ENCODE results near the gene ESYT3. TPM values are rescaled to one million over a fixed set of nuclear protein-coding genes. Genes with fewer than 3 reads are reported as not detected.
"Not testable (repeated sequence)": the region's sequence is repeated elsewhere in the genome, so short reads cannot be mapped to it uniquely, and the experiment has no call there.

Gene ESYT3
- total RNA-seq, 1 experiment from 2014 or later = 5.6 TPM

- H3K27me3 ChIP-seq (ENCODE audit: control insufficient read depth, insufficient read depth, low read length) = no peaks in the 10 kb centered on the region
- H3K36me3 ChIP-seq (replicated peaks; ENCODE audit: control insufficient read depth, insufficient read depth, low read length) = no peaks in the 10 kb centered on the region; the same call in none of the 2 replicates
- H3K4me3 ChIP-seq (ENCODE audit: insufficient read depth, low read depth, low read length) = no peak overlapping the region
- DNase-seq = no peak
Measured at GRCh38 chr3:138494607-138494929, 60.2 kb downstream of the ESYT3 start.

- H3K27me3 ChIP-seq (ENCODE audit: control insufficient read depth, insufficient read depth, low read length); H3K36me3 ChIP-seq (replicated peaks; ENCODE audit: control insufficient read depth, insufficient read depth, low read length); H3K4me3 ChIP-seq (ENCODE audit: insufficient read depth, low read depth, low read length); DNase-seq: not testable (repeated sequence)
Measured at GRCh38 chr3:138495638-138496037, 61.2 kb downstream of the ESYT3 start.

GRCh38 chr3:138496436-138496835, 62.0 kb downstream of the ESYT3 start:
- DNase-seq = peak; percentile 44
- Histone ChIP-seq H3K36me3 (replicated peaks; ENCODE audit: control insufficient read depth, insufficient read depth, low read length) (no peaks in the 10 kb centered on the region; the same call in none of the 2 replicates), H3K4me3 (ENCODE audit: insufficient read depth, low read depth, low read length) (no peak overlapping the region), H3K27me3 (ENCODE audit: control insufficient read depth, insufficient read depth, low read length) (no peaks in the 10 kb centered on the region)

GRCh38 chr3:138497021-138497420, 62.6 kb downstream of the ESYT3 start:
- no peak for DNase-seq
- Histone ChIP-seq H3K36me3 (replicated peaks; ENCODE audit: control insufficient read depth, insufficient read depth, low read length) (no peaks in the 10 kb centered on the region; the same call in none of the 2 replicates), H3K27me3 (ENCODE audit: control insufficient read depth, insufficient read depth, low read length) (no peaks in the 10 kb centered on the region), H3K4me3 (ENCODE audit: insufficient read depth, low read depth, low read length) (no peak overlapping the region)

GRCh38 chr3:138497851-138498250, 63.4 kb downstream of the ESYT3 start:
- DNase-seq = no peak
- no peak overlapping the region for H3K4me3 ChIP-seq (ENCODE audit: insufficient read depth, low read depth, low read length)
- no peaks in the 10 kb centered on the region; the same call in none of the 2 replicates for H3K36me3 ChIP-seq (replicated peaks; ENCODE audit: control insufficient read depth, insufficient read depth, low read length)
- H3K27me3 ChIP-seq (ENCODE audit: control insufficient read depth, insufficient read depth, low read length) = no peaks in the 10 kb centered on the region

GRCh38 chr3:138498991-138499390, 64.6 kb downstream of the ESYT3 start:
- DNase-seq = no peak
- Histone ChIP-seq H3K27me3 (ENCODE audit: control insufficient read depth, insufficient read depth, low read length) (no peaks in the 10 kb centered on the region), H3K36me3 (replicated peaks; ENCODE audit: control insufficient read depth, insufficient read depth, low read length) (no peaks in the 10 kb centered on the region; the same call in 1 of the 2 replicates), H3K4me3 (ENCODE audit: insufficient read depth, low read depth, low read length) (no peak overlapping the region)

- no peaks in the 10 kb centered on the region for H3K36me3 ChIP-seq (replicated peaks; ENCODE audit: control insufficient read depth, insufficient read depth, low read length)
- no peak overlapping the region for H3K4me3 ChIP-seq (ENCODE audit: insufficient read depth, low read depth, low read length)
- no peak for DNase-seq
- H3K27me3 ChIP-seq (ENCODE audit: control insufficient read depth, insufficient read depth, low read length) = no peaks in the 10 kb centered on the region
Measured at GRCh38 chr3:138507524-138507923, 73.1 kb downstream of the ESYT3 start.

- no peaks in the 10 kb centered on the region for H3K36me3 ChIP-seq (replicated peaks; ENCODE audit: control insufficient read depth, insufficient read depth, low read length)
- no peak overlapping the region for H3K4me3 ChIP-seq (ENCODE audit: insufficient read depth, low read depth, low read length)
- H3K27me3 ChIP-seq (ENCODE audit: control insufficient read depth, insufficient read depth, low read length) = no peaks in the 10 kb centered on the region
- DNase-seq = no peak
Measured at GRCh38 chr3:138509586-138509985, 75.2 kb downstream of the ESYT3 start.

GRCh38 chr3:138511945-138512344, 77.5 kb downstream of the ESYT3 start:
- DNase-seq = no peak
- Histone ChIP-seq H3K36me3 (replicated peaks; ENCODE audit: control insufficient read depth, insufficient read depth, low read length) (no peaks in the 10 kb centered on the region), H3K4me3 (ENCODE audit: insufficient read depth, low read depth, low read length) (no peak overlapping the region), H3K27me3 (ENCODE audit: control insufficient read depth, insufficient read depth, low read length) (no peaks in the 10 kb centered on the region)

GRCh38 chr3:138513090-138513843, 78.9 kb downstream of the ESYT3 start:
- no peaks in the 10 kb centered on the region; the same call in 1 of the 2 replicates for H3K36me3 ChIP-seq (replicated peaks; ENCODE audit: control insufficient read depth, insufficient read depth, low read length)
- H3K27me3 ChIP-seq (ENCODE audit: control insufficient read depth, insufficient read depth, low read length) = no peaks in the 10 kb centered on the region
- peak; percentile 17 for DNase-seq
- H3K4me3 ChIP-seq (ENCODE audit: insufficient read depth, low read depth, low read length) = no peak overlapping the region

GRCh38 chr3:138521445-138521844, 87.0 kb downstream of the ESYT3 start:
- not testable (repeated sequence) for DNase-seq; H3K27me3 ChIP-seq (ENCODE audit: control insufficient read depth, insufficient read depth, low read length); H3K4me3 ChIP-seq (ENCODE audit: insufficient read depth, low read depth, low read length); H3K36me3 ChIP-seq (replicated peaks; ENCODE audit: control insufficient read depth, insufficient read depth, low read length)

Other genes with a start within 250 kb of the ESYT3 start
- gene ARMC8, start 247.3 kb upstream of the ESYT3 start, total RNA-seq (2014; rRNA removed; shearing (Covaris generic)) = 43.2 and 46.0 TPM in 2 replicates
- 0.35 TPM in 1 of 2 replicates, not detected in the other for gene NME9, start 104.8 kb upstream of the ESYT3 start, total RNA-seq (2014; rRNA removed; shearing (Covaris generic))
- gene MRAS, start 86.0 kb upstream of the ESYT3 start, total RNA-seq (2014; rRNA removed; shearing (Covaris generic)) = 24.4 and 32.0 TPM in 2 replicates
- gene CEP70, start 159.6 kb downstream of the ESYT3 start, total RNA-seq (2014; rRNA removed; shearing (Covaris generic)) = 19.6 and 37.8 TPM in 2 replicates
- 6.2 and 7.7 TPM in 2 replicates for gene FAIM, start 174.2 kb downstream of the ESYT3 start, total RNA-seq (2014; rRNA removed; shearing (Covaris generic))

Measured in H7 (cell line).